ENCODE data around the gene SPDYE9. TPM values are rescaled to one million over a fixed set of nuclear protein-coding genes. Genes with fewer than 3 reads are reported as not detected.
"Not testable (repeated sequence)": the region's sequence is repeated elsewhere in the genome, so short reads cannot be mapped to it uniquely, and the experiment has no call there.

SPDYE9 gene, protein sequence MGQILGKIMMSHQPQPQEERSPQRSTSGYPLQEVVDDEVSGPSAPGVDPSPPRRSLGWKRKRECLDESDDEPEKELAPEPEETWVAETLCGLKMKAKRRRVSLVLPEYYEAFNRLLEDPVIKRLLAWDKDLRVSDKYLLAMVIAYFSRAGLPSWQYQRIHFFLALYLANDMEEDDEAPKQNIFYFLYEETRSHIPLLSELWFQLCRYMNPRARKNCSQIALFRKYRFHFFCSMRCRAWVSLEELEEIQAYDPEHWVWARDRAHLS
- polyA plus RNA-seq (2011; rRNA removed) (0.06 and 0.07 TPM in 2 replicates), polyA minus RNA-seq (2011; rRNA and poly(A)+ RNA removed) (not detected in 2 replicates)

GRCh38 chr7:73085938-73086337, at the start of gene SPDYE9:
SPDYE9 (minus strand) TSS chr7:73086038; CDS start chr7:73084238, 1,800 bp downstream.
- not testable (repeated sequence) for H3K27me3 ChIP-seq (ENCODE audit: control insufficient read depth, insufficient read depth, low read length)

DNA sequence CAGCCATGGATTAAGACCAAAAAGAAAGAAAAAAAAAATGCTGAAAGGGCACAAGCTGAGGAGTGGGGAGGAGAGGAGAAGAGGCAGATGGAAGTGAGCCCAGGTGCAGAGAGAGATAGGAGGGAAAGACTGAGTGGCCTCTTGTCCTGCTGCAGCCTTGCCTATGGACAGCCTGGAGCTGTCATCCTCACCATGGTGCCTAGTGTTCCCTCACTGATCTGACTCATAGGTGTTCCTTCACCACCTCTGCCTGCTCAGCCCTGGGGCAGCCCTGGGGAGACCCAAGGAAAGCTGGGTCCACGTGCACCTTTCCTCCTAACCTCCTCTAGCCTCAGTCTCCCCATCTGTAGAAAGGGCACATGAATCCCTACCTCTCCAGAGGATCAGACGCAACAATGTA, 49.0 kb upstream of the SPDYE9 start:
- H3K27me3 ChIP-seq (ENCODE audit: control insufficient read depth, insufficient read depth, low read length); H3K4me3 ChIP-seq (ENCODE audit: low read depth, low read length); CTCF ChIA-PET; H3K27ac ChIP-seq (ENCODE audit: low read depth, low read length); H3K9me3 ChIP-seq (ENCODE audit: control insufficient read depth, insufficient read depth, low read length); POLR2A ChIA-PET; DNase-seq (ENCODE audit: low read depth, low spot score): not testable (repeated sequence)

More at GRCh38 chr7:73085938-73086337, at the start of gene SPDYE9:
- POLR2A ChIA-PET; H3K27ac ChIP-seq (ENCODE audit: low read depth, low read length); CTCF ChIA-PET; H3K4me3 ChIP-seq (ENCODE audit: low read depth, low read length); DNase-seq (ENCODE audit: low read depth, low spot score); H3K9me3 ChIP-seq (ENCODE audit: control insufficient read depth, insufficient read depth, low read length): not testable (repeated sequence)

DNA sequence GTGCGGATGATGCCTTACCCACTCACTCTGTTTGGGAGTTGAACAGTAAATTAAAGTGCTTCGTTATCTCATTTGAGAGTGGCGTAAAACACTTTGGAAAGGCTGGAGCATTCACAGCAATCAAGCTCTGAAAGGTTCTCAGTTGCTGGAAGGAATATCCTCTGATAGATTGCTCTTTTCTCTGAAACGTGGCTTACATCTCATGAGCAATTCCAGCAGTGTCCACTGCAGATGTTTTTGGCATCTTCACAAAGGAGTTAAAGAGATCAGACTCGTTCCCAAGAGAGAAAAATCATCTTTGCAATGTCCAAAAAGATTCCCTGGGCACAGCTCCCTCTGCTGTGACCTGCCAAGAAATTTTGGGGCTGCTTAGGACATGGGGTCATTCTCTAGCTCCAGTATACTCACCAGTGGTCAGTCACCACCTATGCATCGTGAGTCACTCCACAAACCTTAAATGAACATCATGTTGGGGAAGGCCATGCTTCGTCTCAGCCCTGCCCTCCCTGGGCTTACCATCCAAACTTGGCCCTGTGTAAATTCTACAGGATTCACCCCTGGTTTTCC, 46.9 kb upstream of the SPDYE9 start:
- H3K27me3 ChIP-seq (ENCODE audit: control insufficient read depth, insufficient read depth, low read length); DNase-seq (ENCODE audit: low read depth, low spot score); H3K9me3 ChIP-seq (ENCODE audit: control insufficient read depth, insufficient read depth, low read length); H3K27ac ChIP-seq (ENCODE audit: low read depth, low read length); CTCF ChIA-PET; POLR2A ChIA-PET; H3K4me3 ChIP-seq (ENCODE audit: low read depth, low read length): not testable (repeated sequence)

GRCh38 chr7:73130612-73131011, 44.8 kb upstream of the SPDYE9 start:
- H3K27me3 ChIP-seq (ENCODE audit: control insufficient read depth, insufficient read depth, low read length); H3K27ac ChIP-seq (ENCODE audit: low read depth, low read length); H3K9me3 ChIP-seq (ENCODE audit: control insufficient read depth, insufficient read depth, low read length); DNase-seq (ENCODE audit: low read depth, low spot score); POLR2A ChIA-PET; CTCF ChIA-PET; H3K4me3 ChIP-seq (ENCODE audit: low read depth, low read length): not testable (repeated sequence)

DNA sequence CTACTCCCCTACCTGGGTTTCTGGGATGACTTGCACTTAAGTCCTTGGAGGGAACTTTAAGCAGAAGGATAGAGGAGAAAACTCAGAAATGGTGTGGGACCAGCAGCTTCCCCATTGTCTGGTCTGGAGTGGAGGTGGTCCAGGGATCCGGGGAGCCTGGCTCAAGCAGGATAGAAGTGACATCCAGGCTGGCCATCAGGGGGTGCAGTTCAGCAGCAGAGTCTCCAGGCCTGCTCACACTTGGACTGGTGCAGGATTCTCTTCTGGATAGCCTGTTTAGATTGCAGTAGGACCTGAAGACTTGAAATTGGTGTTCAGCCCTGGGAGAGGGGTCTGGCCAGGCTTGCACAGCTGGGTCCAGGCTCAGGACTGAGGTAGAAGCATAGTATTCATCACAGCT, 38.3 kb upstream of the SPDYE9 start:
- H3K27ac ChIP-seq (ENCODE audit: low read depth, low read length); POLR2A ChIA-PET; H3K9me3 ChIP-seq (ENCODE audit: control insufficient read depth, insufficient read depth, low read length); H3K4me3 ChIP-seq (ENCODE audit: low read depth, low read length); H3K27me3 ChIP-seq (ENCODE audit: control insufficient read depth, insufficient read depth, low read length); DNase-seq (ENCODE audit: low read depth, low spot score); CTCF ChIA-PET: not testable (repeated sequence)

- H3K27ac ChIP-seq (ENCODE audit: low read depth, low read length); H3K4me3 ChIP-seq (ENCODE audit: low read depth, low read length); H3K9me3 ChIP-seq (ENCODE audit: control insufficient read depth, insufficient read depth, low read length); POLR2A ChIA-PET; DNase-seq (ENCODE audit: low read depth, low spot score); H3K27me3 ChIP-seq (ENCODE audit: control insufficient read depth, insufficient read depth, low read length): not testable (repeated sequence)
- CTCF ChIA-PET = interaction anchor here (0.6 kb wide), 1 partner anchor 300 kb away, joined by 8 read pairs; no protein-coding TSS in a partner anchor
These were observed 37.1 kb upstream of the SPDYE9 start for GRCh38 chr7:73122778-73123447.

- H3K4me3 ChIP-seq (ENCODE audit: low read depth, low read length); DNase-seq (ENCODE audit: low read depth, low spot score); H3K9me3 ChIP-seq (ENCODE audit: control insufficient read depth, insufficient read depth, low read length); CTCF ChIA-PET; POLR2A ChIA-PET; H3K27ac ChIP-seq (ENCODE audit: low read depth, low read length); H3K27me3 ChIP-seq (ENCODE audit: control insufficient read depth, insufficient read depth, low read length): not testable (repeated sequence)
These were observed 32.3 kb upstream of the SPDYE9 start for GRCh38 chr7:73118155-73118554.

DNA sequence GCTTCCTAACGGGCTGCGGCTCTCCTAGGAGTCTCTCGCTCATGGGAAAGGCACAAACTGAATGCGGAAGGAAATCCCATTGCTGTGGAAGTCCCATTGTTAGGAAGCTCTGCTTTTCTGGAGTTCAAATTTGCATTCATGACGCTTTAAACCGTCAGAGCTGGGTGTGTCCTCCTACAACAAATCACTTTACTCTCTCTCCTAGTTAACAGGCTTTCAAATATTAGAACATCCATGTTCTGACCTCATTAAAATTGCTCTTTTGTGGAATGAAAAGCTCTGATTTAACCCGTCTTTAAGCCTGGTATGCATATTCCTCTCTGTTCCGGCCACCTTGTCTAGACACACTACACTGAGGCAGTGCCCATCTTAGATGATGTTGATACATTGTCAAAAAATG, 28.0 kb downstream of the SPDYE9 start, which contains the start of gene SPDYE11:
SPDYE11 (minus strand) TSS at position 101 of the 400 bp plus-strand sequence. CDS start 1,800 bp downstream, outside the sequence.
- CTCF ChIA-PET; DNase-seq (ENCODE audit: low read depth, low spot score); POLR2A ChIA-PET; H3K9me3 ChIP-seq (ENCODE audit: control insufficient read depth, insufficient read depth, low read length); H3K4me3 ChIP-seq (ENCODE audit: low read depth, low read length); H3K27ac ChIP-seq (ENCODE audit: low read depth, low read length); H3K27me3 ChIP-seq (ENCODE audit: control insufficient read depth, insufficient read depth, low read length): not testable (repeated sequence)

GRCh38 chr7:73029666-73030065, 56.2 kb downstream of the SPDYE9 start, which contains the start of gene SPDYE8:
SPDYE8 (minus strand) TSS chr7:73029766; CDS start chr7:73027966, 1,800 bp downstream.
- H3K27ac ChIP-seq (ENCODE audit: low read depth, low read length); DNase-seq (ENCODE audit: low read depth, low spot score); H3K27me3 ChIP-seq (ENCODE audit: control insufficient read depth, insufficient read depth, low read length); H3K4me3 ChIP-seq (ENCODE audit: low read depth, low read length); POLR2A ChIA-PET; CTCF ChIA-PET; H3K9me3 ChIP-seq (ENCODE audit: control insufficient read depth, insufficient read depth, low read length): not testable (repeated sequence)

Small RNAs within 50 kb of the gene (small RNA-seq; reads per million reads assigned to genes)
- not detected for gene RF00019 (ENCODE audit: insufficient read length, low read depth)

Other genes with a start within 250 kb of the SPDYE9 start
- gene POM121, start 160.9 kb downstream of the SPDYE9 start, polyA plus RNA-seq (2011; rRNA removed) = 3.5 and 4.9 TPM in 2 replicates
- 0.09 TPM in 1 of 2 replicates, not detected in the other for gene TRIM74, start 116.6 kb downstream of the SPDYE9 start, polyA plus RNA-seq (2011; rRNA removed)
- 0.10 TPM in 1 of 2 replicates, not detected in the other for gene SPDYE8, start 56.3 kb downstream of the SPDYE9 start, polyA plus RNA-seq (2011; rRNA removed)
- 0.06 and 0.07 TPM in 2 replicates for gene SPDYE11, start 28.1 kb downstream of the SPDYE9 start, polyA plus RNA-seq (2011; rRNA removed)
- 13.6 and 18.6 TPM in 2 replicates for gene NSUN5, start 222.8 kb upstream of the SPDYE9 start, polyA plus RNA-seq (2011; rRNA removed)
- not detected in 2 replicates for gene TRIM50, start 242.0 kb upstream of the SPDYE9 start, polyA plus RNA-seq (2011; rRNA removed)
- gene FKBP6, start 242.1 kb upstream of the SPDYE9 start, polyA plus RNA-seq (2011; rRNA removed) = not detected in 2 replicates

Data from AG04450 (cell line).